Measurements from ENCODE around the gene CH25H.

The CH25H gene

GRCh38 chr10:89216056-89216455 is 8.9 kb upstream of the CH25H start:
- H3K27ac ChIP-seq = no peak overlapping the region
- TF ChIP-seq ZFX (IDR thresholded peaks at IDR 0.05) = no peak
- no peak for TF ChIP-seq CTCF (conservative IDR thresholded peaks at IDR 0.05)

DNA sequence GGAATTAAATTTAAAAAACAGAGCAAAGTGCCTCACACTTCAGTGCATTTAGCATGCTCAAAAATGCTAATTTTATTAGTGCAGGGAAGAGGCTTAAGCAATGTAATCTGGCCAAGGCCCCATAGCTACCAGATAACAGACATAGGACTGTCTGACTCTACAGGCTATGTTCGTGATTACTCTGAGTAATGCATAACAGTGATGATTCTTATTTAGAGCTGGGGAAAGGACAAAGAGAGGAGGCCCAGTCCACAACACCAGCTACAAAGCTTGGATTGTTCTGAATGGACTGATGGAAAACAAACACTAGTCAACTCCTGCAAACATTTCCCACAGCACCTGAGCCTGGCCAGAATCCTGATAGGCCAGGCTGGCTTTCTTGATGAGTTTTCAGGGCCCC is 8.4 kb upstream of the CH25H start:
- TF ChIP-seq CTCF (conservative IDR thresholded peaks at IDR 0.05) = no peak
- TF ChIP-seq ZFX (IDR thresholded peaks at IDR 0.05) = no peak
- H3K27ac ChIP-seq = no peak overlapping the region

- H3K27ac ChIP-seq = no peak overlapping the region
- TF ChIP-seq ZFX (IDR thresholded peaks at IDR 0.05) = no peak
- no peak for TF ChIP-seq CTCF (conservative IDR thresholded peaks at IDR 0.05)
Observed at GRCh38 chr10:89214566-89215165, 7.5 kb upstream of the CH25H start.

GRCh38 chr10:89213191-89213808 is 6.2 kb upstream of the CH25H start:
- TF ChIP-seq ZFX (IDR thresholded peaks at IDR 0.05) (no peak), CTCF (conservative IDR thresholded peaks at IDR 0.05) (peak; percentile 74)
- H3K27ac ChIP-seq = no peak overlapping the region

DNA sequence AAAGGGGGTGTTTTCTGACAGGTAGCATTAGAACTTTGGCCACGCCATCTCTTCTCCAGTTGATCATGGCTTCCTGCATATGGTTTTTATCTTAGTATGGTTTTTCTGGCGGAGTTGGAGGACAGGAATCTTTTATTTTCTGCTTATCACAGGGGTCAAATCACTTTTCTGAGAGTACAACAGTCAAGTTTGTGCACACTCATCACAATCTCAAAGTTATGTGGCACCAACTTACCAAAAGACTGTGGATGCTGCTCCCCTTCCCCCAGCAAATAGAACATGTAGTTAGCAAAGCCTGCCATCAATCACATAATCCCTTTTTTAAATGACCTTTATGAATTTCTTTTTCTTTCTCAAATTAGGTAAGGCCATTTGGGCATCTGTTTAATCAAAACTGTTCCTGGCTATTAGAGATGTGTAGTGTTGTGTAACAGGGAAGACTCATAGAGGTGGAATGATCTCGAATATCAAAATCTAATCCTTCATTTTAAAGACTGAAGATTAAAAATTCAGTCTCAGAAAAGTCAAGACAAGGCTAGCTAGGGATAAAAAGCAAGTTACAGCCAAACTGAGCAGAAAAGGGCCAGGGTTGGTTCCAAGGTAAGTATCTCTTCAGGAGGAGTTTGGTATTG is 3.8 kb upstream of the CH25H start:
- H3K27ac ChIP-seq = no peak overlapping the region
- TF ChIP-seq ZFX (IDR thresholded peaks at IDR 0.05) = no peak

- no peak overlapping the region for H3K27ac ChIP-seq
- TF ChIP-seq ZFX (IDR thresholded peaks at IDR 0.05) (no peak), CTCF (conservative IDR thresholded peaks at IDR 0.05) (no peak)
Observed at GRCh38 chr10:89209718-89210117, 2.6 kb upstream of the CH25H start.

DNA sequence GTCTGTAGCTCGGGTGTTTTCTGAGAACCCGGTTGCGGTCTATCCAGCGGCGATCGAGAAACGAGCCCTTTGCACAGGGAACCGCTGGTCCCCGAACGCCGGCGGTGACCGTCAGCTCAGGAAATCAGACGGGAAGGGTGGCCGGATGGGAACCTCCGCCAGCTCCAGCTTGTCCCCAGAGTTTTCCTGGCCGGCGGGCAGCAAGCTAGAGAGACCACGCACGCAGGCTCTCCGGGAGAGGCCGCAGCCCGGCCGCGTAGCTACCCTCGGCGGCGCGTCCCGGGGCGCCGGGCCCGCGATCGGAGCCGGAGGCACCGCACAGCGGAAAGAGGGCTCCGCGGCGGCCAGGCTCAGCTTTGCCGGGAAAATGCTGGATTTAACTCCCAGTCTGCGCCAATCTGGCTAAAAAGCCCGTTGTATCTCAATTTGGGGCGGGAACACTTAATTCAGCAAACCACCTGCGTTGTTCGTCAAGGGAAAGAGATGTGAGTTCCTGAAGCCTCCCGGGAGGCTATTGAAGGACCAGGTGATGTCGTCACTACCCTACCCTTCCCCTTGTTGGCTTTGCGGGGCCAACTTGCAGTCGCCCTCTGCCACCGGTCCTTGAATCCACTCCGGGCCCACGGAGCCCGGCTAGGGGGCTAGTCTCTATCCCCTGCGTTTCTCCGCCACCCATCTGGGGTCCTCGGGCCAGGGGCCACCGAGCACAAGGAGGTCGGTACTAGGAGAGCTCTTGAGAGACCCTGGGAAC is 859 bp upstream of the CH25H start:
- no peak for TF ChIP-seq CTCF (conservative IDR thresholded peaks at IDR 0.05)
- no peak for TF ChIP-seq ZFX (IDR thresholded peaks at IDR 0.05)
- no peak overlapping the region for H3K27ac ChIP-seq

Measured in C4-2B (cell line).